HCT116 (cell line): ENCODE measurements around the gene MUSTN1.

ENCODE experiments used
- CTCF ChIP-seq, 3 experiments: fragments of 200-600 bp in 1 of 3; sonication (generic) in 1 of 3; IDR thresholded peaks in 2 of 3; conservative IDR thresholded peaks in 1 of 3; 2 replicates each; pipeline ENCODE4 v1.5.1; 2012 to 2017; ENCODE audit warnings: low read depth in 2 of 3, low read length in 2 of 3, antibody characterized with exemption in 1 of 3, borderline replicate concordance in 1 of 3, control low read depth in 1 of 3, mild to moderate bottlenecking in 1 of 3, mixed read lengths in 1 of 3, mixed run types in 1 of 3, moderate library complexity in 1 of 3; ENCODE audit not compliant: insufficient read depth in 1 of 3
- EGR1 ChIP-seq: IDR thresholded peaks from 2 replicates; pipeline ENCODE4 v1.6.1; 2012; ENCODE audit warnings: low read depth
- EZH2 ChIP-seq: fragments of 200-600 bp; sonication (generic); IDR thresholded peaks from 2 replicates; pipeline ENCODE4 v1.6.1; 2017; ENCODE audit warnings: antibody characterized with exemption, mixed run types
- POLR2A ChIP-seq: IDR thresholded peaks from 2 replicates; pipeline ENCODE4 v1.7.0; 2011; ENCODE audit warnings: borderline replicate concordance; ENCODE audit not compliant: insufficient read depth, insufficient read length; ENCODE audit errors: extremely low read depth
- SP1 ChIP-seq: IDR thresholded peaks from 2 replicates; pipeline ENCODE4 v1.6.1; 2012; ENCODE audit warnings: low read depth

GRCh38 chr3:52792413-52792812 is 42.4 kb downstream of the MUSTN1 start:
- TF ChIP-seq EGR1 (no peak), CTCF (IDR thresholded peaks at IDR 0.05 in 2 of 3, conservative IDR thresholded peaks at IDR 0.05 in 1 of 3; ENCODE audit: borderline replicate concordance in 1 of 3, insufficient read depth in 1 of 3, low read depth in 2 of 3, low read length in 2 of 3) (no peak), SP1 (no peak), EZH2 (no peak), POLR2A (no peak)
